Lower leg skin (tissue), 4 donors: ENCODE results near the gene TNRC6A. TPM values are rescaled to one million over a fixed set of nuclear protein-coding genes. Genes with fewer than 3 reads are reported as not detected.
"Not testable (repeated sequence)": the region's sequence is repeated elsewhere in the genome, so short reads cannot be mapped to it uniquely, and the experiment has no call there.

ENCODE experiments used
- DNase-seq, 2 donors: peaks; one replicate each; pipeline ENCODE4 v3.0.0-alpha.2; 2019; ENCODE audit warnings: low spot score in 2 of 2
- H3K4me3 ChIP-seq: fragments of 200-600 bp; sonication (generic); 2 replicates; pipeline ENCODE4 v1.5.1; 2017; ENCODE audit warnings: mild to moderate bottlenecking, low read depth; ENCODE audit not compliant: poor library complexity, severe bottlenecking
- CTCF ChIP-seq, 3 donors: fragments of 450-650 bp; IDR thresholded peaks; one replicate each; pipeline ENCODE4 v1.5.1; 2016; ENCODE audit warnings: antibody characterized with exemption in 3 of 3, mild to moderate bottlenecking in 3 of 3, moderate library complexity in 2 of 3
- POLR2A ChIP-seq, 2 donors: fragments of 450-650 bp; IDR thresholded peaks; one replicate each; pipeline ENCODE4 v1.6.1; 2016 to 2017; ENCODE audit warnings: antibody characterized with exemption in 2 of 2, mild to moderate bottlenecking in 1 of 2, moderate library complexity in 1 of 2
- WGBS, 2 donors: methylation state at CpG; one replicate each; pipeline ENCODE4 v1.1.5; 2018; 5-methylcytosine and 5-hydroxymethylcytosine counted together
- intact Hi-C: fragments of 100-400 bp; cut with DNase I; formaldehyde crosslinking; loops from one replicate; pipeline ENCODE4 v1.15.0; 2023; ENCODE audit warnings: low total_unique reads
- total RNA-seq, 4 donors: library from RNA; depleted of rRNA; stranded (reverse); fragments of >200 nt; gene quantifications; one replicate each; pipeline ENCODE4 v1.1.0, GENCODE V29; 2016

Gene TNRC6A
- total RNA-seq, 4 donors from 2014 or later, result 25.9 to 55.6 (median 30.1) TPM

DNA sequence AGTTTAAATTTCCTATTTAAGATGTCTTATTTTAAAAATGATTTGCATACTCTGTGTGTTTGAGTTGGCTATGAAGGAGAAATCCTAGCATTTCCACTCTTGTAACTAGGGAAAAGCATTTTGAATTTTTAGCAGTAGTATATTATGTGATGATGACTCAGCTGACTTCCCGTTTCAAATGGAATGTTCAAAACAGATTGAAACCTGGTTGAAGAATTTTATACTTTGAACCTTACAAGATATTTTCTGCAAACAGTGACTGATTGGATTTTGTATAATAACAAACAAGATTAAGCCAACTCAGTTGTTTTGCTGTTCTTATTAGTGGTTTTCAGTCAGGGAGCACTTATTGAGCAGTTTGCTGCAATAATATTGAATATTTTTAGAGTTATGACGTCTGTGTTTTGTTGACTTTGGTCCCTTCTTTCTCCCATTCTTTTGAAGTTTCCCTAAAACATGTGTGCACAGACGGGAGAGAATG lies 8.0 kb downstream of the TNRC6A start:
- TF ChIP-seq POLR2A (IDR thresholded peaks at IDR 0.05) (no peak), CTCF (IDR thresholded peaks at IDR 0.05) (no peak)
- DNase-seq, result no peak
- intact Hi-C loops, result no loop called here

DNA sequence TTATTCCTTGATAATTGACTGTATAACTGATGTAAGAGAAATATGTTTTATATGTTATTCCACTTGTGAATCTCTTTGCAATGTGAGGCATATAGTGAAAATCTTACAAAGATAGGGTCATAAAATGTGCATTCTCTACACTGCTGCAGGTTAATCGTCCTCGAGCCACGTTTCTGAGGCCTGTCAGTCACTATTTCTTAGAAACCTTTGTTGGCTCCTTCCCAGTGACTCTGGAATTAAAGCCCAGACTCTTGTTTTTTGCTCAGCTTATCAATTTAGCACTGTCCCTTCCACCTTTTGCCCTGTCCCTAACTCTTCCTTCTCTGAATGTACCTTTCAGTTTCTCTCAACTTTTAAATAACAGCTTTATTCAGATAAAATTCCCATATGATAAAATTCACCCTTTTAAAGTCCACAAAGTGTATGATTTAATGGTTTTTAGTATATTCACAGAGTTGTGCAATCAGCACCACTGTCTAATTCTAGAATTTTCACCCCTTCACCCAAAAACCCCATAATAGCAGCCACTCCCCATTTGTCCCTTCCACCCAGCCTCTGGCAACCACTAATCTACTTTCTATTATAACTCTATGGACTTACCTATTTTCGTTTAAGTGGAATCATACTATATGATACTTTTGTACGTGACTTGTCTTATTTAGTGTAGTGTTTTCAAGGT lies 8.6 kb downstream of the TNRC6A start:
- DNase-seq, result no peak
- TF ChIP-seq CTCF (IDR thresholded peaks at IDR 0.05) (no peak), POLR2A (IDR thresholded peaks at IDR 0.05) (no peak)
- intact Hi-C loops, result no loop called here
- H3K4me3 ChIP-seq, result no peak overlapping the region
- 57 to 63% methylated on average over 5 of the region's 5 CpGs for WGBS, 2 donors

More for the DNA sequence above, 8.0 kb downstream of the TNRC6A start:
- 15 to 25% methylated on average over 3 of the region's 3 CpGs for whole genome bisulfite sequencing, 2 donors
- H3K4me3 ChIP-seq, result no peak overlapping the region

DNA sequence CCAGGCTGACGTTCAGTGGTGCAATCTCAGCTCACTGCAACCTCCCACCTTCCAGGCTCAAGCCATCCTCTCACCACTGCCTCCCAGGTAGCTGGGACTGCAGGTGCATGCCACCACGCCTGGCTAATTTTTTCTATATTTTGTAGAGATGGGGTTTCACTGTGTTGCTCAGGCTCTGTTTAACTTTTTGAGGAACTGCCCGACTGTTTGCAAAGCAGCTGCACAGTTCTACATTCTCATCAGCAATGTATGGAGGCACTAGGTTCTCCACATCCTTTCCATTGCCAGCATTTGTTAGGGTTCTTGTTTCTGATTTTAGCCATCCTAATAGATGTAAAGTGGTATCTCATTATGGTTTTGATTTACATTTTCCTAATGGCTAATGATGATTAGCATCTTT lies 9.4 kb downstream of the TNRC6A start:
- no peak for DNase-seq
- 91 to 97% methylated on average over 3 of the region's 3 CpGs for WGBS, 2 donors
- no peak overlapping the region for H3K4me3 ChIP-seq
- no peak for TF ChIP-seq CTCF (IDR thresholded peaks at IDR 0.05)
- no peak for TF ChIP-seq POLR2A (IDR thresholded peaks at IDR 0.05)
- intact Hi-C loops, result no loop called here

- WGBS, 2 donors, result 96 to 98% methylated on average over 4 of the region's 4 CpGs
- no peak for DNase-seq
- H3K4me3 ChIP-seq, result no peak overlapping the region
- no peak for TF ChIP-seq CTCF (IDR thresholded peaks at IDR 0.05)
- TF ChIP-seq POLR2A (IDR thresholded peaks at IDR 0.05), result no peak
- intact Hi-C loops, result no loop called here
Measured at GRCh38 chr16:24741862-24742261, 12.4 kb downstream of the TNRC6A start.

GRCh38 chr16:24742610-24743009 lies 13.2 kb downstream of the TNRC6A start:
- intact Hi-C loops, H3K4me3 ChIP-seq, DNase-seq: not testable (repeated sequence)
- 93 to 94% methylated on average over 8 of the region's 8 CpGs for WGBS, 2 donors

GRCh38 chr16:24745391-24745790 lies 15.9 kb downstream of the TNRC6A start:
- DNase-seq, result no peak
- TF ChIP-seq CTCF (IDR thresholded peaks at IDR 0.05) (no peak), POLR2A (IDR thresholded peaks at IDR 0.05) (no peak)
- intact Hi-C loops, result no loop called here
- H3K4me3 ChIP-seq, result no peak overlapping the region
